Stimulated activated CD4-positive, alpha-beta T cell treated with anti-CD3 and anti-CD28 coated beads, Interleukin-1b, Interleukin-23, amount 100 ng/mL, for 48 hours (primary cell): ENCODE results near the gene HSD17B3.
"Not testable (repeated sequence)": the region's sequence is repeated elsewhere in the genome, so short reads cannot be mapped to it uniquely, and the experiment has no call there.

Source experiments
- DNase-seq: peaks from one replicate; pipeline ENCODE4 v3.0.0-alpha.2; 2020

HSD17B3 gene

DNA sequence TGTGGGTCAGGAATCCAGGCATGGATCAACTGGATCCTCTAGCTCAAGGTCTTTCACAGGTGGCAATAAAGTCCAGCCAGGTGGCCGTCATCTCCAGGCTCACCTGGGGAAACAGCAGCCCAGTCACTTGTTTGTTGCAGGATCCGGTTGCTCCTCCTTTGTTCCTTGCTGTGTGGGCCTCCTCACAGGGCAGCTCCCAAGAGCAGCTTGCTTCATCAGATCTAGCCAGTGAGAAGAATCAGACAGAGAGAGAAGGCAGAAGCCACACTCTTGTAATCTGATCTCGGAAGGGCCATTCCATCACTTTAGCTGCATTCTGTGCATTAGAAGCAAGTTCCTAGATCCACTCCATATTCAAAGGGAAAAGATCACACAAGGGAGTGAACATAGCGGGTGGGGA is 3.2 kb upstream of the HSD17B3 start:
- no peak for DNase-seq

DNA sequence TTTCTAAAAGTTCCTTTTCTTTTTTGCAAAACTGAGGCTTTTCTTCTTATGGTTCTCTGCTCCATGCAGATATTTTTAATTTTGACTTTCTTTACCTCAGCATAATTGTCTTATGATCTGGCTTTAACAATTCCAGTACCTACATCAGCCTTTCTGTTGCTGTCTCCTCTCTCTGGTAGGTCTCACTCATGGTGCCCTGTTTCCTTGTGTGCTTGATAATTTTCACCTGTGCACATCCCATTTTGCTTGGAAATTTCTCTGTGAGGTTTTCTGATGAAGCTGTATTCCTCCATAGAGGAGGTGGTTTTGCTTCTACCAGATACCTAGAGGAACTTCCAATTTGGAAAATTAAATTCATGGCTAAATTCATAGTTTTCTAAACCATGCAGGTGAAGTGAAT is 2.3 kb upstream of the HSD17B3 start:
- DNase-seq: no peak

DNA sequence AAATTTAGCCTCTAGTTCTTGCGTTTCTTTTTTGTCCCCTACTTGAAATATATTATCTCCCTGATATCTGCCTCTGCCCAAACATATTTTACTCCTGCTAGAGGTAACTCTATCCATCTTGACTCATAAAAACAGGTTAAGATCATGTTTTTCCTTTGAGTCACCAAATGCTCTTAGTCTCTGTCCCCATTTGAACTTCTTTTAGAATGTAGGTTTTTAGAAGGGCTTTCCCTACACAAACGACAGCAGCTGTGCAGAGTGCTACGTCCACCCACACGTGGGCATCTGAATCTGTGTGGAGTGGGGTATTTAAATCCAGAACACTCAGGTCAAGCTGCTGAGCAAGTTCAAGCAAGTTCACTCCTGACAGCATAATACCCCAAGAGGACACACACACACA is 2.2 kb downstream of the HSD17B3 start:
- no peak for DNase-seq

DNA sequence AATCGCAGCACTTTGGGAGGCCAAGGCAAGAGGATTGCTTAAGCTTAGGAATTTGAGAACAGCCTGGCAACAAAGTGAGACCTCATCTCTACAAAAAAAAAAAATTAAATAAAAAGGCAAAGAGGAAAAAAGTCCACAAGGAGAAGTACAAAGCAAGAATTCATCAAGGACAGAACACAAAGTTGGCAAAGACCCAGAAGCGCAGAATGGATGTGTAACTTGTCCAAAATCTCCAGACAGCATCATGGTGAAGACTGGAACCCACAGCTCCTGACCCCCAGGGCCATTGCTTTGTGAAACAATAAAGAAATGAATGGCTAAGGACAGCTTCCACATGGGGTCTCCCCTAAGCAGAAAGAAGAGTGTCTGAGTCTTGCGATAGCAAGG is 7.8 kb downstream of the HSD17B3 start:
- DNase-seq: no peak

DNA sequence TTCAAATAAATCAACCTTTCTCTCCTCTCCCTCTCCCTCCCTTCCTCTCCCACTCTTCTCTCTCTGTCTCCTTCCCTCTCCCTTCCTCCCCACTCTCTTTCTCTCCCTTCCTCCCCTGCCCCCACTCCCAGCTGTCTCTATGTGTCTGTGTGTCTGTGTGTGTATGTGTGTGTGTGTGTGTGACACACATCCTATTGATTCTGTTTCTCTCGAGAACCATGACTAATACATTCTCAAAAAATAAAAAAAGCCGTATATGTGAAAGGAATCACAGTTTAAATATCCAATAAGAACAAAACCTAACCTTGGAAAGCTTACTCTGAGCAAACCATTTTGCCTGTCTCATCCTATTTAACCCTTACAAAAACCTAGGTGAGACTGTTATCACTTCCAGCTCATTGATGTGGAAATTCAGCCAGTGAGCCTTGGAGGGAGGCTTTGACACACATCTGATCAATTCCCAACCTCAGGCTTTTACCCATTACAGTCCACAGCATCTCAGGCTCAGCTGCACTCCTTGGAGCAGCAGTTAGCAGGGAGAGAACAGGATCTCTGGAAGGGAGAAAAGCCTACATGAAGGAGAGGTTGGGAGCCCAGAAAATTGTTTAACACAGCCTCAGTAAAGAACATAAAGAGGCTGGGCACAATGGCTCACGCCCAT is 8.3 kb downstream of the HSD17B3 start:
- no peak for DNase-seq

DNA sequence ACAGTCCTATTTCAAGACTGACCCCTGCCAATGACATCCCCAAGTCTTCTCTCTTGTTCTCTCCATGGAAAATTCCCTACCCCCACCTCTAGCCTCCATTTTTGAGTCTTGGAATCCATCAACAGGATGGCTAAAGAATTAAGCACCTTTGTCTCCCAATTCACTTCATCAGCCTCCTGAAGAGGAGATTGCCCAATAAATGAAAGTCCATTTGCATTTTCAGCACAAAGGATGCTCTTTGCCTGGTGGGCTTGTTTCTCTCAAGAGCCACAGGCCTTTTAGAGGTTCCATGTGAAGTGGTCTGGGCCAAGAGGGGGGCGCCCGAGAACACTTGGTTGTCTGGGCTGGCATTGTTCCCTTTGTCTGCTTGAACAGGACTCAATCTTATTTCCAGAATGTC is 12.6 kb downstream of the HSD17B3 start:
- no peak for DNase-seq

DNA sequence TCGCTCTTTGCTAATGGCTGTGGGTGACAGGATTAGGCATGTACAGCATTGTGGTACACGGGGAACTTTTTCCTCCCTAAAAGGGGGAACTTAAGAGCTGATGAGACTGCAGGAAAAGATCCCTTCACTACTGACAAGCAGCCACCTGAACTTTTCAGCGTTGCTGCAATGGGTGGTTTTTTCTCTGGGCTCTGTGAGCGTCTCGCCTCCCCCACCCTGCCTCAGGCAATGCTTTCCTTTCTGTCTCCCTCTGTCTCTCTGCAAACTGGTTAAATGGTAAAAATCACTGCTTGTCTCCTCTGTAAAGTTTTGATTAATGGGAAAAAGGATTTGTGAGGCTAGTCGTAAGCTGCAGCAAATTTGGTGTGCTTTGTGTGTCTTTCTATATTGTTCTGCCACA is 20.3 kb downstream of the HSD17B3 start:
- no peak for DNase-seq

DNA sequence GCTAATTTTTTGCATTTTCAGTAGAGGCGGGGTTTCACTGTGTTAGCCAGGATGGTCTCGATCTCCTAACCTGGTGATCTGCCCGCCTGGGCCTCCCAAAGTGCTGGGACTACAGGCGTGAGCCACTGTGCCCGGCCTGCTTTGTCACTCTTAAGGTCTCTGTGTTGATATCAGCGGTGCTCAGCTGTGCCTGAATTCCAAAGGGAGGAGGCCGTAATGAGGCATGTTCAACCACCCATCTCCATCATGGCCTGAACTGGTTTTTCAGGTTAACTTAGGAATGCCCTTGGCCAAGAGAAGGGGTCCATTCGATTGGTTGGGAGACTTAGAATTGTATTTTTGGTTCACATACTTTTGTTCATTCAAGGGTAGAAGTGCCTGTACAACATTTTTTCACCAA is 22.0 kb downstream of the HSD17B3 start:
- DNase-seq: no peak

DNA sequence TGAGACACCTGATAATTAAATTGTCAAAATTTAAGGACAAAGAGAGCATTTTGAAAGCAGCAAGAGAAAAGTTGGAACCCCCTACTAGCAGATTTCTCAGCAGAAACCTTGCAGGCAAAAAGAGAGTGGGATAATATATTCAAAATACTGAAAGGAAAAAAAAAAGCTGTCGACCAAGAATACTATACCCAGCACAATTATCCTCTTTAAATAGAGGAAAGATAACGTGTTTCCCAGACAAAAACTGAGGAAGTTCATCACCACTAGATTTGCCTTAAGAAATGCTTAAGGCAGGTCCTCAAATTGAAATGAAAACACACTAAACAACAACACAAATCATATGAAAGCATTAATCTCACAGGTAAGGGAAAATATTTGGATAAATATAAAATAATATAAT is 27.0 kb downstream of the HSD17B3 start:
- no peak for DNase-seq

DNA sequence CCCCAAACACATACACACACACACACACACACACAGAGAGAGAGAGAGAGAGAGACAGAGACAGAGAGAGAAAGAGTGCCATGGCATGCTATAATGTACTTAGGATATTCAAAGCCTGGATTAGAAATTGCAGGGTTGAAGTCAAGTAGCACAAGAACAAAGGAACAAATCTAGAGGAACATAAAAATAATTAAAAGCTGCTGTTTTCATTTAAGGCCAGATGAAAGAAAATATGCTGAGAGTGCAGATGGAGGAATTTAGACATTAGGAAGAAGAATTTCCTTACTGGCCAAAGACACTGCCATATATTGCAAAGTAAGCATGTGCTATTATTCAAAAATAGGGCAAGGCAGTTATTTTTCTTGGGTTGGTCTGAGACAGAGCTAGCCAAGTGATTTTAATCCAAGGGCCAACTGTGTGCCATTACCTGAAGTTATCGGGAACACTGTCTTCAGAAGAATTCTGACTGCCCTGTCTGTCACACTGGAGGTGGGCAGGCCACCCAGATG is 31.7 kb downstream of the HSD17B3 start:
- DNase-seq: no peak

DNA sequence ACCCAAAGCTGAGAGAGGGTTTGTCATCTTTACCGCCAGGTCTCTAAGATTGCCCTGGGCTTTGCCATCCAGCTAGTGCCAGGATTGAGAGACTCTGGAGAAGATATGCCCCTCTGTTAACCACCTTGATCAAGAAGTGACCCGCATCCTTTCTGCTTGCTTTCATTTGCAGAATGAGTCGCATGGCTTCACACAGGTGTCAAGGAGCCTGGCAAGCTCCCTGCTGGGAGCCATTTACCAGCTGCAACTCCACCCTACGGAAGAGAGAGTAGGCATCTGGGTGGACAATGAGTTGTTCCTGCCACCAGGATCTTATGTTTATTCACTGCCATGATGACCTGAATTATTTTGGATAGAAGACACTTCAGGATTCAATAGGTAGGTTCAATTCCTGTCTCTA is 43.0 kb downstream of the HSD17B3 start:
- DNase-seq: no peak

DNA sequence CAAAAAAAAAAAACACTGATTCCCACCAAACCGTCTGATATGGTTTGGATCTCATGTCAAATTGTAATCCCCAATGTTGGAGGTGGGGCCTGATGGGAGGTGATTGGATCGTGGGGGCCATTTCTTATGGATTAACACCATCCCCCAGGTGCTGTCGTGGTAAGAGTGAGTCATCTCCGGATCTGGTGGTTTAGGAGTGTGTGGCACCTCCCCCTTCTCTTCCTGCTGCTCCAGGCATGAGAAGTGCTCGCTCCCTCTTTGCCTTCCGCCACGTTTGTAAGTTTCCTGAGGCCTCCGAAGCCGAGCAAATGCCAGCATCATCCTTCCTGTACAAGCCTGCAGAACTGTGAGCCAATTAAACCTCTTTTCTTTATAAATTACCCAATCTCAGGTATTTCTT is 45.2 kb downstream of the HSD17B3 start:
- no peak for DNase-seq

DNA sequence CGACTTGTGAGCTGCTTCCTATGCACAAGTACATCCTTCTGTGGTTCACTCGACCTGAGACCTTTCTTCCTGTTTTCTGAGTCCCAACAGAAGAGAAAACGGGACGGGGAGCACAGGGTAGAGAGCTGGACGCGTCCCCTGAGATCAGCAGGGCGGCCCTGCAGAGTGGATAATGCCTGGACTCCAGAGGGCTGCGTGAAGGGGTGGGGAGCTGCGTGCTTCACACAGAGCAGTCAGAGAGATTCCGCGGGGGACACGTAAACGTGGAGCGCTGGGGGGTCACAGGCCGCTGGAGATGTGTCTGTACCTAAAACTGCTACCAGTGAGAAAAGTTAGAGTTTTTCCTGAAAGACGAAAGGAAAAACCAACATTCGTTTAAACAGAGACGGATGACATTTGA is 46.3 kb downstream of the HSD17B3 start:
- no peak for DNase-seq

DNA sequence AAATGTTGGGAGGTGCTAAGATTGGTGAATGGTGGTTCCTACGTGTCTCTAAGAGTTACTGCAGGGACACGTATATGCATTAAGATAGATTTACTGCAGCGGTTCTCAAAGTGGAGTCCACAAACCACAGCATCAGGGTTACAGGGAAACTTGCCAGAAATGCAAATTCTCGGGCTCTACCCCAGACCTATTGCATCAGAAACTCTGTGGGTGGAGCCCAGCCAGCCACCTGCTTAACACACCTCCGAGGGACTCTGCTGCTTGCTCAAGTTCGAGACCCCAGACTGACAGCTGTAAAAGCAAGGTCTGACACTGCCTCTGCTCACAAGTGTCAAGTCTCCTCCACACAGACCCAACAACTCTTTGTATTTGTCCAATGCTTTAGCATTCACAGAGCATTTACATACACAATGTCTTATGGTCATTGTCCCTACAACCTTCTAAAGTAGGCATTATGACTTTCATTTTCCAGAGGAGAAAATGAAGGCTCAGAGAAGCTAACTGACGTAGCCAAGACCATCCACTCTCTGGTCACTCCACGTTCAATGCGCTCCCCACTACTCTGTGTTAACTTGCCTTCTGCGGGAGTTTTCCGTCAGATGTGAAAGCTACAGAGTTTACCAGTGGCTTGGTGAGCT is 48.8 kb downstream of the HSD17B3 start:
- no peak for DNase-seq

DNA sequence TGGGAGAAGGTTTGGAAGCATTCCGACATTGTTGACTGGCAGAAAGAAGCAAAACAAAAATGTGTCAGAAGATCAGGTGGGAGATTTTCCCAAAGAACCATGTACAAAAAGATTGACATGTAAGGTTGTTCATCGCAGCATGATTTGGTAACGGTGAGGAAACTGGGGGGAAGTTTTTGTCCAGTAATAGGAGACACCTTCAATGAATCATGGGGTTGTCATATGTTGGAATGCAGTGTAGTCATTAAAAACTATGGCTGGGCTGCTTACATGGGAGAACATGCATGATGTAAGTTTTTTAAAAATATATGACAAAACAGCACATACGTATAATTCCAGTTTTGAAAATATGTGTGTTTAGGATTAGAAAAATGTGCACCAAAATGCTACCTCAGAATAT is 50.5 kb downstream of the HSD17B3 start:
- no peak for DNase-seq

DNA sequence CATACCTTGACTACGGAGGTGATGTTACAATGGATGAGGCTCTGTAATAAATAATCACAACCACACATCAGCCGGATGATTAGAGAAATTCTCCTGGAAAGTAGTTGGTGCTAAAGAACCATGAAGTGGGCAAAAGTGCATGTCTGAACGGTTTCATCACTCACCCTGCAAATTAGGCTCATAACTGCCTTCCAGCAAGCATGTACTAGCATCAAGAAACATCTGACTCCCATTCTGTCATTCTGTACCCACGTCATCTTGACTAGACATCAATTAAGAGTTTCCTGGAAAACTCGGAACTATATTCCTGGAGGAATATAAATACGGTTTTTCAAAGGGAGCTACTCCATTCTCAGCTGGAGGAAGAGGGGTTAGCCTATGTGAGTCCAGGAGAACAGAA is 52.2 kb downstream of the HSD17B3 start:
- no peak for DNase-seq

DNA sequence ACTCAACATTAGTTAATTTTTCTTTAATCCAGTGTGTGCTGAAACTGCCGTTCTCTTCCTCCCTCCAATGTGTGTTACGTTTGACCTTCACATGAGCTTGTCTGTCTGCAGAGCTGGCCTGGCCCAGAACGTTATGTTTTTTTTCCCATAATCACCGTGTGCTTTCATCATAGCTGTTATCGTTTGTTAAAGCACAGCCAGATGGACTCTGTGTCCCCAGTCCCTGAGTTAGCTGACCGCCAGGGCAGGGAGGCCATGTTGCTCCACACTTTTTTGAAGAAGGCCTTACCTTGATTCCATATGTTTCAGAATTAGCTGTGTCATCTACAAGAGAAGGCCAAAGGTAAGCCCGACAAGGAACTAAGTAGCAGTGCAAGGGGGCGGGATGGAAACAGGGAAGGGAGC is 55.7 kb downstream of the HSD17B3 start:
- DNase-seq: no peak

DNA sequence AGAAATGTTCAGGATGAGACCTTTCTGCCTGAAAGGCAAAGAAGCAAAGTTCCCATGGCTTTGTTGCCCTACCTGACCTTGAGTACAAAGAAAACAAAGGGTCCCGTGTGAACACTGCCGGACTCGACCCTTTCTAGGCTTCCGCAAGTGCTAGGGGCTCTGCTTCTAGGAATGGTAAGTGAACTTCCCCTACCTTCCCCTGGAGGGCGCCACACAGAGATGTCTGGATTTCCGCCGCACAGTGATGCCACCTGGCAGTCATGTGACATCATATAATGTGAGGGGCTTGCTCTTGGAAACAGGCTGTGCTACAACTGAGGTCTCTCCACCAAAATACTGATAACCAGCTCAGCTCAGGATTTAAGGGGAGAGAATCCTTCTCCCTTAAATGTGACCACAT is 56.6 kb downstream of the HSD17B3 start:
- DNase-seq: no peak

DNA sequence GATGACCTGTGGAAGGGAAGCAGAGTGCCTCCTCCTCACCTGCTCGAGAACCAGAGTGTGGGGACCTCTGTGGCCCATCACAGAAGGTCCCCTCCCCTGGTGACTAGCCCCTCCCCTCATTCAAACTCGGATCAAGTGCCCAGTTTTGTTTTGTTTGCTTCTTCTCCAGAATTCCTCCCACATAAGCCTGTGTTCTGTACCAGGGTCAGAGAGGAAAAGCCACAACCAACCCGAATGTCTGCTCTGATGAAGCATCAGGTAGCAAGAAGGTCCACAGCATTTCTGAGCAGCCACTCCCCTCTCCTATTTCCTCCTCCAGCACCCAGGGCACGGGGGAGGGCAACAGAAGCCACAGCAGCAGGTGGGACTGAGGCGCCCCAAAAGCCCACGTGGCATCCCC is 58.2 kb downstream of the HSD17B3 start:
- DNase-seq: no peak

DNA sequence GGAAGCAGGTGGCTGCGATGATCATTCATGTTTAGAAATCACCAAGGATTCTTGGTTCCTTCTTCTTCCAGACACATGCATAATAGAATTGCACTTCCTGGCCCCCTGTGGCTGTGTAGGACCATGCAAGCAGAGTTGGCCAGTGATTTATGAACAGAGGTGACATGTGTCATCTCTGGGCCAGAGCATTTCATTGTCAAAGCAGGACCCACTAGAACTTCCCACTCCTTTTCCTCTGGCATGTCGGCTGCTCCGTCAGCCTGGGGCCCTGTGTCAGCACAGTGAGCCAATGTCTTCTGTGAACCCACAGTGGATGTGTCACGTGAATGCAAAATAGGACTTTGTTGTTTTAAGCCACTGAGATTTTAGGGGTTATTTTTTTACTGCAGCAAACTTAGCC is 59.2 kb downstream of the HSD17B3 start:
- DNase-seq: no peak

DNA sequence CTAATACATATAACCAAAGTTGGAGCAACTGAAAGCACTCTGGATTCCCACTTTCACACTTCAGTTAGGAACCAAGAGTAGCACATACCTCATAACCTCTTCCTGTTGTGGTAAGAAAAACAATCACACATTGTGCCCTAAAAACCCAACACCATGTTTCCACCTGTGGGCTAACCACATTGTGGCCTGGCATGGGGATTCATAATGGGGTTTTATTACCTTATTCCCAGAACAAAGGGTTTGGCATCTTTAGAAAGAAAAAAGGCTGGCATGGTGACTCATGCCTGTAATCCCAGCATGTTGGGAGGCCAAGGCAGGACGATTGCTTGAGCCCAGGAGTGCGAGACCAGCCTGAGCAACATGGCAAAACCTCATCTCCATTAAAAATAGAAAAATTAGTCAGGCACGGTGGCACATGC is 60.6 kb downstream of the HSD17B3 start:
- peak; percentile 74 for DNase-seq

DNA sequence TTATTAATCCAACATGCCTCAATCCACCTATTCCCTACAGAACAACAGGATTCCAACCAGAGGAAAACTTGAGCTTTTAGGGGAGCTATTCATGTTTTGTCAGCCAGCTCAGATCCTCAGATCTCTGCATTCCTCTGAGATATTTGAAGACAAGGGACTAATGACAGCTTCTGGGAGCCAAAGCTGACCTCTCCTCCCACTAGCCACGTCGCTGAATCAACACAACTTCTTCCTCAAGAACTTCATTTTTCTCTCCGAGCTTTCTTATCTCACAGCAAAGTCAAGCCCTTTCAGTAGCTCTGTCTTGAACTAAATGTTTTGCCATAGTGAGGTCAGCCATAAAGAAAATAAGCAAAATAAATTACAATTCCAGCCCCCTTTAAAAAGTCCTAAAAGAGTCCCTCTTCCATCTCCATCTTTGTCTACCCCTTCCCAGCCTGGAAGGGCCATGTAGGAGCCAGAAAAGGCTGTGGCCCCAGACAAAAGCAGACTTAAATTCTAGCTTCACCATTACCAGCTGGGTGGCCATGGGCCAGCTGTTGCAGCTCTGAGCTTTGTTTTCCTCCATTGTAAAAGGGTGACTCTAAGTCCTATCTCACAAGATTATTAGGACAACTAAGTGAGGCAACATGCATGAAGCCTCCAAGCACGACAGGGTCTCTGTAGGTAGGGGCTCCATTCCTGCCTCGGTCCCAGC is 65.0 kb downstream of the HSD17B3 start:
- DNase-seq: no peak

DNA sequence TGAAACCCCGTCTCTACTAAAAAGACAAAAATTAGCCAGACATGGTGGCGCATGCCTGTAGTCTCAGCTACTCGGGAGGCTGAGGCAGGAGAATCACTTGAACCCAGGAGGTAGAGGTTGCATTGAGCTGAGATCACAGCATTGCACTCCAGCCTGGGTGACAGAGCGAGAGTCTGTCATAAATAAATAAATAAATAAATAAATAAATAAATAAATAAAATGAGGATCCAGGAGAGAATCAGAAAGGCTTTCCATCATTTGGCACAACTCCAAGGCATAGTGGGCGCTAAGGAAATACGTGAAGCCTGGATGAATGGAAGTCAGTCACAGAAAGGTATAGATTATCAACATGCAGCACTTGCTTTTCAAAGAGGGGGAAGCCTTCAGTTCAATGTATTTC is 65.6 kb downstream of the HSD17B3 start:
- DNase-seq: not testable (repeated sequence)

DNA sequence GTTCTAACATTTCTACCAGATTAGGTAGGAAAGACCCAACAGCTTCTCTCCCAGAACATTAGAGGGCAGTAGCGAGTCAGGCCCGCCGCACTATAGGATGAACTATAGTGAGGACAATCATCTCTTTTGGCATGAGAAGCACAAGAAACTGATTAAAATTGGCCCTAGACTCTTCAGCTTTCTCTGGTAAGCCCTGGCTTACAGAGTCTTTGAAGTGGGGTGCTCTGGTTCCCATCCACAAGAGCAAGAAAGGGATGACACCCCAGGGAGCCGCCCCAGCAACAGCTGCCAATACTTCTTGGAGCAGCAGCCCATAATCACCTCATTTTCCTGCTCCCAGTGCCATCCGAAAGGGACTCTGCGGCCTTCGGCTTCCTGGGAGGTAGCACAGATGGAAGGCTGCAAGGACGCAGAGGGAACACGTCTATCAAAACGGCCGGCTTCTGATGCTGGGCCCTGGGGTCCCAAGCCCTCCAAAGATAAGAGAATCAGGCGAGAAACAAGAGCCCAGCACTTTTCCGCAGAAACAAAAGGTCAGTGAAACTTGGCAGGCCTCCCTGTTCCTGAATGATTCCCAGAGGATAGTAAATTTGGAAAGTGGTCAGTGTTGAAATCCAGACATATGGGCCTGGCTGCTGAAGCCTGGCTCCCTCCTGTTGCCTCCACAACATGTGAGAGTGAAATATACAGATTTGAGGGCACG is 69.3 kb downstream of the HSD17B3 start:
- peak; percentile 41 for DNase-seq
